Aorta (tissue), 5 donors: ENCODE results near the gene PPFIA2. TPM values are rescaled to one million over a fixed set of nuclear protein-coding genes. Genes with fewer than 3 reads are reported as not detected.
"Not testable (repeated sequence)": the region's sequence is repeated elsewhere in the genome, so short reads cannot be mapped to it uniquely, and the experiment has no call there.

ENCODE experiments used
- ATAC-seq: fragments of 200-7000 bp; cut with Tn5 transposase; one replicate; pipeline ENCODE4 v1.9.1; 2022; ENCODE audit warnings: moderate library complexity; ENCODE audit not compliant: low FRiP score
- DNase-seq, 2 donors: peaks; one replicate each; pipeline ENCODE4 v3.0.0-alpha.2; 2020
- H3K27ac ChIP-seq, 2 donors: one replicate each; pipeline ENCODE4 v1.5.1; 2013; ENCODE audit warnings: low read length in 2 of 2, mild to moderate bottlenecking in 2 of 2, moderate library complexity in 2 of 2, control low read depth in 1 of 2, inconsistent platforms in 1 of 2, low read depth in 1 of 2
- H3K27me3 ChIP-seq, 2 donors: one replicate each; pipeline ENCODE4 v1.6.1; 2013; ENCODE audit warnings: control low read depth in 1 of 2, low read length in 1 of 2, mild to moderate bottlenecking in 1 of 2, moderate library complexity in 1 of 2; ENCODE audit not compliant: insufficient read depth in 2 of 2, control insufficient read depth in 1 of 2
- H3K36me3 ChIP-seq, 2 donors: one replicate each; pipeline ENCODE4 v1.6.1; 2013; ENCODE audit warnings: control low read depth in 1 of 2, low read length in 1 of 2, mild to moderate bottlenecking in 1 of 2; ENCODE audit not compliant: insufficient read depth in 2 of 2, control insufficient read depth in 1 of 2
- H3K4me1 ChIP-seq, 2 donors: one replicate each; pipeline ENCODE4 v1.6.1; 2013; ENCODE audit warnings: low read length in 2 of 2, control low read depth in 1 of 2, mild to moderate bottlenecking in 1 of 2, moderate library complexity in 1 of 2; ENCODE audit not compliant: insufficient read depth in 2 of 2, control insufficient read depth in 1 of 2
- H3K4me3 ChIP-seq, 2 donors: one replicate each; pipeline ENCODE4 v1.5.1; 2013; ENCODE audit warnings: low read length in 2 of 2, control low read depth in 1 of 2, mild to moderate bottlenecking in 1 of 2
- H3K9me3 ChIP-seq: one replicate; pipeline ENCODE4 v1.6.1; 2013; ENCODE audit warnings: mild to moderate bottlenecking, low read length; ENCODE audit not compliant: control insufficient read depth
- WGBS, 2 donors: extraction: QIAGEN DNeasy Blood & Tissue Kit; methylation state at CpG; one replicate each; pipeline ENCODE4 v1.1.7; 2013; 5-methylcytosine and 5-hydroxymethylcytosine counted together
- intact Hi-C, 2 donors: fragments of 100-400 bp; cut with DNase I; formaldehyde crosslinking; loops; one replicate each; pipeline versions ENCODE4 v1.14.2 to v1.15.0; 2022
- polyA plus RNA-seq, 2 donors: library from polyadenylated mRNA; stranded (reverse); fragments of 200-250 nt; gene quantifications; one replicate each; pipeline ENCODE4 v1.2.3, GENCODE V29; 2013
- total RNA-seq, 2 donors: library from RNA; stranded (reverse); fragmentation: NEBNext Ultra II Directional; extraction: Animal tissue kit (Norgen Biotek cat#: 25700); gene quantifications; one replicate each; pipeline ENCODE4 v1.2.1, GENCODE V29; 2021
- donor health status: healthy with polysubstance abuse.
- donor health status: Bipolar disorder and iron deficiency.
- donor health status: DM: no; HTN: no; CAD: no.
- donor health status: DM: no; HTN: no; CAD: no.
- donor health status: DM: yes; HTN: yes; CAD: no.

The PPFIA2 gene
- total and polyA plus RNA-seq, 4 donors: 5.4 to 46.6 (median 15.7) TPM

- peak in 1 of 2 donors; percentile 39 for DNase-seq
- Histone ChIP-seq H3K36me3 (no peaks in the 10 kb centered on the region), H3K27me3 (no peaks in the 10 kb centered on the region), H3K4me3 (no peak overlapping the region), H3K4me1 (no peaks in the 10 kb centered on the region), H3K9me3 (no peaks in the 10 kb centered on the region), H3K27ac (no peak overlapping the region)
- 87 to 96% methylated on average over 4 of the region's 4 CpGs for WGBS, 2 donors
- ATAC-seq: no peak
- intact Hi-C loops: no loop called here
These were observed 167.9 kb downstream of the PPFIA2 start for GRCh38 chr12:81591256-81591655.

GRCh38 chr12:81590703-81591102 is 168.4 kb downstream of the PPFIA2 start:
- H3K27me3 ChIP-seq, H3K27ac ChIP-seq, ATAC-seq, H3K4me1 ChIP-seq, DNase-seq, H3K36me3 ChIP-seq, H3K9me3 ChIP-seq, H3K4me3 ChIP-seq, intact Hi-C loops: not testable (repeated sequence)
- WGBS, 2 donors: 90 to 91% methylated on average over 2 of the region's 2 CpGs

GRCh38 chr12:81588235-81589008 is 170.7 kb downstream of the PPFIA2 start:
- no peak for DNase-seq
- intact Hi-C loops: no loop called here
- Histone ChIP-seq H3K27ac (no peak overlapping the region), H3K9me3 (no peaks in the 10 kb centered on the region), H3K27me3 (no peaks in the 10 kb centered on the region), H3K4me1 (no peaks in the 10 kb centered on the region), H3K4me3 (no peak overlapping the region), H3K36me3 (no peaks in the 10 kb centered on the region)
- ATAC-seq: no peak
- WGBS, 2 donors: 60 to 63% methylated on average over 1 of the region's 1 CpG

GRCh38 chr12:81585787-81586186 is 173.4 kb downstream of the PPFIA2 start:
- no peaks in the 10 kb centered on the region for H3K36me3 ChIP-seq
- intact Hi-C loops: no loop called here
- H3K9me3 ChIP-seq: no peaks in the 10 kb centered on the region
- H3K27ac ChIP-seq: no peak overlapping the region
- no peaks in the 10 kb centered on the region for H3K4me1 ChIP-seq
- no peak for DNase-seq
- ATAC-seq: no peak
- no peak overlapping the region for H3K4me3 ChIP-seq
- WGBS, 2 donors: 51% methylated on average over 1 of the region's 1 CpG
- no peaks in the 10 kb centered on the region for H3K27me3 ChIP-seq

GRCh38 chr12:81573228-81573627 is 185.9 kb downstream of the PPFIA2 start:
- peaks cover 0 to 2% of the 10 kb centered on the region in 2 donors for H3K36me3 ChIP-seq
- intact Hi-C loops: no loop called here
- WGBS, 2 donors: 16 to 30% methylated on average over 3 of the region's 3 CpGs

GRCh38 chr12:81572411-81572810 is 186.7 kb downstream of the PPFIA2 start:
- ATAC-seq (no peak), DNase-seq (no peak)
- 75 to 88% methylated on average over 1 of the region's 1 CpG for WGBS, 2 donors
- intact Hi-C loops: no loop called here
- Histone ChIP-seq H3K27me3 (no peaks in the 10 kb centered on the region), H3K9me3 (no peaks in the 10 kb centered on the region), H3K4me1 (peaks cover 3 to 5% of the 10 kb centered on the region in 2 donors), H3K4me3 (no peak overlapping the region), H3K36me3 (peaks cover 0 to 2% of the 10 kb centered on the region in 2 donors), H3K27ac (no peak overlapping the region)

More at GRCh38 chr12:81573228-81573627, 185.9 kb downstream of the PPFIA2 start:
- no peak for ATAC-seq
- no peak overlapping the region for H3K4me3 ChIP-seq
- H3K27me3 ChIP-seq: no peaks in the 10 kb centered on the region
- H3K4me1 ChIP-seq: peaks cover 3 to 5% of the 10 kb centered on the region in 2 donors
- H3K9me3 ChIP-seq: no peaks in the 10 kb centered on the region
- H3K27ac ChIP-seq: peak overlapping the region in 1 of 2 donors; percentile 43
- DNase-seq: no peak

GRCh38 chr12:81570234-81570633 is 188.9 kb downstream of the PPFIA2 start:
- DNase-seq (no peak), ATAC-seq (no peak)
- Histone ChIP-seq H3K4me3 (no peak overlapping the region), H3K4me1 (peaks cover 3 to 5% of the 10 kb centered on the region in 2 donors), H3K9me3 (no peaks in the 10 kb centered on the region), H3K27ac (no peak overlapping the region), H3K27me3 (no peaks in the 10 kb centered on the region), H3K36me3 (peaks cover 0 to 2% of the 10 kb centered on the region in 2 donors)
- 28 to 39% methylated on average over 2 of the region's 2 CpGs for WGBS, 2 donors
- intact Hi-C loops: no loop called here

GRCh38 chr12:81564237-81564636 is 194.9 kb downstream of the PPFIA2 start:
- DNase-seq: no peak
- Histone ChIP-seq H3K36me3 (no peaks in the 10 kb centered on the region), H3K4me3 (no peak overlapping the region), H3K27ac (no peak overlapping the region), H3K9me3 (no peaks in the 10 kb centered on the region), H3K27me3 (no peaks in the 10 kb centered on the region), H3K4me1 (no peaks in the 10 kb centered on the region)
- WGBS, 2 donors: 86 to 91% methylated on average over 2 of the region's 2 CpGs
- no peak for ATAC-seq
- intact Hi-C loops: no loop called here

- Histone ChIP-seq H3K9me3 (no peaks in the 10 kb centered on the region), H3K27ac (no peak overlapping the region), H3K4me1 (no peaks in the 10 kb centered on the region), H3K27me3 (no peaks in the 10 kb centered on the region), H3K4me3 (no peak overlapping the region), H3K36me3 (no peaks in the 10 kb centered on the region)
- DNase-seq (no peak), ATAC-seq (no peak)
- 62 to 64% methylated on average over 1 of the region's 1 CpG for WGBS, 2 donors
- intact Hi-C loops: no loop called here
These were observed 201.1 kb downstream of the PPFIA2 start for GRCh38 chr12:81558031-81558430.
